IMR-90 (cell line): ENCODE results near the gene CCM2. TPM values are rescaled to one million over a fixed set of nuclear protein-coding genes. Genes with fewer than 3 reads are reported as not detected.

Source experiments
- ATAC-seq: fragments of 200-7000 bp; cut with Tn5 transposase; 2 replicates; pipeline ENCODE4 v1.9.1; 2020; ENCODE audit warnings: low read depth, mild to moderate bottlenecking, moderate library complexity
- BruUV-seq: library from RNA; stranded (reverse); fragments of 400-500 nt; replicated peaks from 2 replicates; lab custom pipeline; 2021; lab: Mats Ljungman, UMichigan
- CTCF ChIA-PET: fragments of 300-600 bp; formaldehyde crosslinking; extraction: SDS; loops from one replicate; lab custom pipeline; 2021; ENCODE audit warnings: antibody characterized with exemption; lab: Yijun Ruan, JAX
- POLR2A ChIA-PET: fragments of 300-600 bp; sonication (Branson Sonifier 250); formaldehyde crosslinking; loops from one replicate; lab custom pipeline; 2022; ENCODE audit warnings: antibody characterized with exemption; ENCODE audit not compliant: unreplicated experiment; lab: Charles Lee
- DNase-seq: peaks from one replicate; pipeline ENCODE4 v3.0.0; 2013
- H2AFZ ChIP-seq: replicated peaks from 2 replicates; pipeline ENCODE3; 2013; ENCODE audit warnings: low read length, mild to moderate bottlenecking; ENCODE audit not compliant: poor library complexity
- H2AK5ac ChIP-seq: 2 replicates; pipeline ENCODE4 v1.6.1; 2013; ENCODE audit warnings: low read depth, low read length, inconsistent platforms
- H2AK9ac ChIP-seq: replicated peaks from 2 replicates; pipeline ENCODE3; 2013; ENCODE audit warnings: mild to moderate bottlenecking, low read depth, low read length, moderate library complexity; ENCODE audit not compliant: poor library complexity
- H2BK120ac ChIP-seq: 2 replicates; pipeline ENCODE4 v1.6.1; 2013; ENCODE audit warnings: low read depth, low read length, inconsistent platforms
- H2BK15ac ChIP-seq: 3 replicates; pipeline ENCODE4 v1.6.1; 2013; ENCODE audit warnings: low read depth, low read length, inconsistent platforms
- H2BK20ac ChIP-seq: 2 replicates; pipeline ENCODE4 v1.6.1; 2013; ENCODE audit warnings: low read depth, mild to moderate bottlenecking, inconsistent platforms, low read length, moderate library complexity
- H2BK5ac ChIP-seq: 2 replicates; pipeline ENCODE4 v1.6.1; 2013; ENCODE audit warnings: mild to moderate bottlenecking, low read depth, low read length, inconsistent platforms; ENCODE audit not compliant: poor library complexity, severe bottlenecking
- H3K14ac ChIP-seq: replicated peaks from 2 replicates; pipeline ENCODE4 v1.6.1; 2013; ENCODE audit warnings: low read depth, low read length, inconsistent platforms
- H3K18ac ChIP-seq: 2 replicates; pipeline ENCODE4 v1.6.1; 2013; ENCODE audit warnings: low read depth, low read length, control low read depth
- H3K23ac ChIP-seq: 2 replicates; pipeline ENCODE4 v1.6.1; 2013; ENCODE audit warnings: low read depth, low read length, inconsistent platforms
- H3K27ac ChIP-seq: 2 replicates; pipeline ENCODE4 v1.5.1; 2013; ENCODE audit warnings: mild to moderate bottlenecking, control low read depth, low read length; ENCODE audit not compliant: insufficient read depth
- H3K27me3 ChIP-seq: 2 replicates; pipeline ENCODE4 v1.6.1; 2013; ENCODE audit warnings: low read length; ENCODE audit not compliant: control insufficient read depth, insufficient read depth
- H3K36me3 ChIP-seq: 2 replicates; pipeline ENCODE4 v1.6.1; 2013; ENCODE audit warnings: low read length, mixed read lengths; ENCODE audit not compliant: control insufficient read depth, insufficient read depth
- H3K4ac ChIP-seq: 2 replicates; pipeline ENCODE4 v1.6.1; 2013; ENCODE audit warnings: low read depth, low read length, inconsistent platforms
- H3K4me1 ChIP-seq: 2 replicates; pipeline ENCODE4 v1.6.1; 2013; ENCODE audit warnings: low read length, mixed read lengths; ENCODE audit not compliant: control insufficient read depth, insufficient read depth
- H3K4me2 ChIP-seq: 2 replicates; pipeline ENCODE4 v1.6.1; 2013; ENCODE audit warnings: low read depth, mild to moderate bottlenecking, control low read depth, low read length, moderate library complexity
- H3K4me3 ChIP-seq: 2 replicates; pipeline ENCODE4 v1.5.1; 2013; ENCODE audit warnings: low read depth, mild to moderate bottlenecking, control low read depth, low read length, moderate library complexity; ENCODE audit not compliant: insufficient read depth
- H3K56ac ChIP-seq: 2 replicates; pipeline ENCODE4 v1.6.1; 2013; ENCODE audit warnings: low read length, inconsistent platforms; ENCODE audit not compliant: insufficient read depth; ENCODE audit errors: extremely low read depth
- H3K79me1 ChIP-seq, 2 experiments: 2 replicates each; pipeline ENCODE4 v1.6.1; 2013; ENCODE audit warnings: low read length in 2 of 2, inconsistent platforms in 1 of 2, low read depth in 1 of 2
- H3K9ac ChIP-seq: 2 replicates; pipeline ENCODE4 v1.6.1; 2013; ENCODE audit warnings: low read depth, low read length, control low read depth
- H3K9me1 ChIP-seq: 2 replicates; pipeline ENCODE4 v1.6.1; 2013; ENCODE audit warnings: low read length, inconsistent platforms; ENCODE audit not compliant: insufficient read depth
- H3K9me3 ChIP-seq: 2 replicates; pipeline ENCODE4 v1.6.1; 2013; ENCODE audit warnings: low read length; ENCODE audit not compliant: control insufficient read depth, insufficient read depth
- H4K20me1 ChIP-seq: 2 replicates; pipeline ENCODE4 v1.6.1; 2013; ENCODE audit warnings: low read length, inconsistent platforms; ENCODE audit not compliant: insufficient read depth
- H4K5ac ChIP-seq: 2 replicates; pipeline ENCODE4 v1.6.1; 2013; ENCODE audit warnings: mild to moderate bottlenecking, low read depth, low read length, control low read depth
- H4K8ac ChIP-seq, 2 experiments: 2 replicates each; pipeline ENCODE4 v1.6.1; 2013; ENCODE audit warnings: low read depth in 2 of 2, low read length in 2 of 2, control low read depth in 1 of 2, inconsistent platforms in 1 of 2
- H4K91ac ChIP-seq: 2 replicates; pipeline ENCODE4 v1.6.1; 2013; ENCODE audit warnings: low read depth, low read length, inconsistent platforms; ENCODE audit not compliant: insufficient read depth
- BHLHE40 ChIP-seq: fragments of 150-350 bp; IDR thresholded peaks from 2 replicates; pipeline ENCODE4 v1.6.1; 2016; ENCODE audit warnings: mild to moderate bottlenecking, low read depth, low read length
- CHD1 ChIP-seq: IDR thresholded peaks from 2 replicates; pipeline ENCODE4 v1.6.1; 2012; ENCODE audit warnings: low read depth, low read length, improper control_type of control experiment
- RAD21 ChIP-seq: IDR thresholded peaks from 2 replicates; pipeline ENCODE4 v1.6.1; 2012; ENCODE audit warnings: low read length, improper control_type of control experiment
- RFX5 ChIP-seq: IDR thresholded peaks from 2 replicates; pipeline ENCODE4 v1.8.0; 2012; ENCODE audit warnings: low read depth, mild to moderate bottlenecking, low read length, moderate library complexity
- WGBS, 2 experiments: methylation state at CpG; one replicate each; pipeline versions ENCODE4 v1.1.5 to v1.1.7; 2013; ENCODE audit warnings: missing lambda C conversion rate in 2 of 2; ENCODE audit not compliant: insufficient read length in 1 of 2; ENCODE audit errors: extremely low coverage in 2 of 2; 5-methylcytosine and 5-hydroxymethylcytosine counted together
- dilution Hi-C: fragments of 300-500 bp; cut with HindIII; formaldehyde crosslinking; loops from one replicate; pipeline ENCODE4 v1.14.3; 2018; ENCODE audit warnings: low sequenced_read_pairs; ENCODE audit not compliant: unreplicated experiment
- in situ Hi-C: fragments of 300-500 bp; cut with MboI; formaldehyde crosslinking; loops from 3 replicates; pipeline ENCODE4 v1.14.3; 2019; ENCODE audit warnings: low sequenced_read_pairs, inconsistent platforms, mixed read lengths
- intact Hi-C: fragments of 100-400 bp; cut with micrococcal nuclease; formaldehyde crosslinking; loops from 2 replicates; pipeline ENCODE4 v1.10.0; 2022
- polyA plus RNA-seq, 3 experiments: library from polyadenylated mRNA; depleted of rRNA; stranded (reverse); fragments of >200 nt; gene quantifications; 2 replicates each; pipeline ENCODE4 v1.2.3, GENCODE V29; 2012; ENCODE audit warnings: low replicate concordance in 1 of 3
- total RNA-seq: library from RNA; depleted of rRNA; stranded (reverse); fragments of >200 nt; gene quantifications from 2 replicates; pipeline ENCODE4 v1.2.3, GENCODE V29; 2012

The CCM2 gene
- total and polyA plus RNA-seq, 2 of the 4 experiments (the other 2 are of a cell fraction): 65.2 to 78.5 TPM

GRCh38 chr7:44971188-44971901 lies 28.7 kb upstream of the CCM2 start:
- H2AK5ac ChIP-seq: no peak overlapping the region
- H3K9me3 ChIP-seq: no peaks in the 10 kb centered on the region
- dilution Hi-C loops: no loop called here
- TF ChIP-seq CHD1: no peak
- TF ChIP-seq RFX5: no peak
- no peak for TF ChIP-seq BHLHE40
- no peak for TF ChIP-seq RAD21
- H3K79me1 ChIP-seq: no peaks in the 10 kb centered on the region
- POLR2A ChIA-PET: no interaction called here
- H3K23ac ChIP-seq: no peak overlapping the region
- peaks cover 10% of the 10 kb centered on the region; the same call in 1 of the 2 replicates for H3K27me3 ChIP-seq
- no peak overlapping the region for H4K8ac ChIP-seq
- no peaks in the 10 kb centered on the region for H4K20me1 ChIP-seq
- no peak overlapping the region for H2BK120ac ChIP-seq
- no peak overlapping the region for H3K4ac ChIP-seq
- intact Hi-C loops: no loop called here
- no peak overlapping the region for H3K18ac ChIP-seq
- CTCF ChIA-PET: no interaction called here
- no peak overlapping the region for H2BK15ac ChIP-seq
- no peak overlapping the region for H2AFZ ChIP-seq
- no peaks in the 10 kb centered on the region for H3K36me3 ChIP-seq
- in situ Hi-C loops: no loop called here
- no peak overlapping the region for H2BK20ac ChIP-seq
- H3K4me2 ChIP-seq: no peak overlapping the region
- no peak for ATAC-seq
- H3K56ac ChIP-seq: no peak overlapping the region
- H3K4me3 ChIP-seq: no peak overlapping the region
- BruUV-seq: no TSS peak
- no peaks in the 10 kb centered on the region for H3K4me1 ChIP-seq
- no peak overlapping the region for H4K91ac ChIP-seq
- no peaks in the 10 kb centered on the region for H3K9me1 ChIP-seq
- DNase-seq: no peak
- H4K5ac ChIP-seq: no peak overlapping the region
- H3K14ac ChIP-seq: no peak overlapping the region
- no peak overlapping the region for H3K27ac ChIP-seq
- H2BK5ac ChIP-seq: no peak overlapping the region
- WGBS, 2 experiments: 84% methylated on average over 7 of the region's 10 CpGs; no CpG with 5 or more reads in 1 of the 2 experiments
- H3K9ac ChIP-seq: no peak overlapping the region
- H2AK9ac ChIP-seq: peak overlapping the region; percentile 28
